Ecto neural progenitor cell (in vitro differentiated cells): Measurements from ENCODE around the gene CCDC85A.

ENCODE experiments used
- DNase-seq: peaks from one replicate; pipeline ENCODE4 v3.0.0-alpha.2; 2018; ENCODE audit warnings: low spot score

Gene CCDC85A

GRCh38 chr2:56239030-56239429 lies 55.2 kb downstream of the CCDC85A start:
- DNase-seq: no peak

- no peak for DNase-seq
Observed at GRCh38 chr2:56239437-56239836, 55.6 kb downstream of the CCDC85A start.

GRCh38 chr2:56240210-56240609 lies 56.4 kb downstream of the CCDC85A start:
- no peak for DNase-seq

GRCh38 chr2:56244506-56244905 lies 60.7 kb downstream of the CCDC85A start:
- DNase-seq: no peak

- DNase-seq: no peak
Observed at GRCh38 chr2:56244911-56245530, 61.2 kb downstream of the CCDC85A start.

GRCh38 chr2:56248965-56249742 lies 65.4 kb downstream of the CCDC85A start:
- DNase-seq: no peak

- DNase-seq: no peak
Observed at GRCh38 chr2:56250153-56250729, 66.5 kb downstream of the CCDC85A start.

- DNase-seq: no peak
Observed at GRCh38 chr2:56260415-56260814, 76.6 kb downstream of the CCDC85A start.

- DNase-seq: no peak
Observed at GRCh38 chr2:56262241-56262640, 78.5 kb downstream of the CCDC85A start.

- no peak for DNase-seq
Observed at GRCh38 chr2:56263876-56264275, 80.1 kb downstream of the CCDC85A start.

GRCh38 chr2:56266761-56267414 lies 83.1 kb downstream of the CCDC85A start:
- no peak for DNase-seq

GRCh38 chr2:56267415-56267788 lies 83.6 kb downstream of the CCDC85A start:
- no peak for DNase-seq

GRCh38 chr2:56268856-56269255 lies 85.1 kb downstream of the CCDC85A start:
- DNase-seq: no peak

GRCh38 chr2:56271275-56271674 lies 87.5 kb downstream of the CCDC85A start:
- no peak for DNase-seq

- no peak for DNase-seq
Observed at GRCh38 chr2:56285224-56285623, 101.4 kb downstream of the CCDC85A start.

GRCh38 chr2:56286936-56287335 lies 103.1 kb downstream of the CCDC85A start:
- DNase-seq: no peak

GRCh38 chr2:56287508-56287907 lies 103.7 kb downstream of the CCDC85A start:
- no peak for DNase-seq

GRCh38 chr2:56287974-56288373 lies 104.2 kb downstream of the CCDC85A start:
- DNase-seq: no peak

- no peak for DNase-seq
Observed at GRCh38 chr2:56288838-56289580, 105.2 kb downstream of the CCDC85A start.

GRCh38 chr2:56291711-56292110 lies 107.9 kb downstream of the CCDC85A start:
- DNase-seq: no peak

GRCh38 chr2:56292951-56293350 lies 109.2 kb downstream of the CCDC85A start:
- DNase-seq: no peak

- DNase-seq: no peak
Observed at GRCh38 chr2:56295666-56296065, 111.9 kb downstream of the CCDC85A start.
